Duodenal mucosa (tissue), 2 donors: ENCODE results near the gene ZNF180.
"Not testable (repeated sequence)": the region's sequence is repeated elsewhere in the genome, so short reads cannot be mapped to it uniquely, and the experiment has no call there.

Experiments used
- H3K27ac ChIP-seq: one replicate; pipeline ENCODE4 v1.7.0; 2013; ENCODE audit warnings: low read depth, low read length
- H3K27me3 ChIP-seq, 2 donors: one replicate each; pipeline ENCODE4 v1.7.0; 2013; ENCODE audit warnings: low read length in 2 of 2, control low read depth in 1 of 2; ENCODE audit not compliant: insufficient read depth in 2 of 2, control insufficient read depth in 1 of 2
- H3K36me3 ChIP-seq, 2 donors: one replicate each; pipeline ENCODE4 v1.7.0; 2013; ENCODE audit warnings: low read length in 2 of 2, control low read depth in 1 of 2; ENCODE audit not compliant: insufficient read depth in 2 of 2, control insufficient read depth in 1 of 2
- H3K4me1 ChIP-seq, 2 donors: one replicate each; pipeline ENCODE4 v1.7.0; 2013; ENCODE audit warnings: low read length in 2 of 2, control low read depth in 1 of 2; ENCODE audit not compliant: insufficient read depth in 2 of 2, control insufficient read depth in 1 of 2
- H3K4me3 ChIP-seq, 2 donors: one replicate each; pipeline ENCODE4 v1.7.0; 2013; ENCODE audit warnings: low read length in 2 of 2, low read depth in 1 of 2
- H3K9ac ChIP-seq, 2 donors: one replicate each; pipeline ENCODE4 v1.7.0; 2013; ENCODE audit warnings: low read length in 2 of 2, low read depth in 1 of 2
- H3K9me3 ChIP-seq, 2 donors: one replicate each; pipeline ENCODE4 v1.7.0; 2013; ENCODE audit warnings: low read length in 2 of 2, control low read depth in 1 of 2; ENCODE audit not compliant: control insufficient read depth in 1 of 2

The ZNF180 gene

DNA sequence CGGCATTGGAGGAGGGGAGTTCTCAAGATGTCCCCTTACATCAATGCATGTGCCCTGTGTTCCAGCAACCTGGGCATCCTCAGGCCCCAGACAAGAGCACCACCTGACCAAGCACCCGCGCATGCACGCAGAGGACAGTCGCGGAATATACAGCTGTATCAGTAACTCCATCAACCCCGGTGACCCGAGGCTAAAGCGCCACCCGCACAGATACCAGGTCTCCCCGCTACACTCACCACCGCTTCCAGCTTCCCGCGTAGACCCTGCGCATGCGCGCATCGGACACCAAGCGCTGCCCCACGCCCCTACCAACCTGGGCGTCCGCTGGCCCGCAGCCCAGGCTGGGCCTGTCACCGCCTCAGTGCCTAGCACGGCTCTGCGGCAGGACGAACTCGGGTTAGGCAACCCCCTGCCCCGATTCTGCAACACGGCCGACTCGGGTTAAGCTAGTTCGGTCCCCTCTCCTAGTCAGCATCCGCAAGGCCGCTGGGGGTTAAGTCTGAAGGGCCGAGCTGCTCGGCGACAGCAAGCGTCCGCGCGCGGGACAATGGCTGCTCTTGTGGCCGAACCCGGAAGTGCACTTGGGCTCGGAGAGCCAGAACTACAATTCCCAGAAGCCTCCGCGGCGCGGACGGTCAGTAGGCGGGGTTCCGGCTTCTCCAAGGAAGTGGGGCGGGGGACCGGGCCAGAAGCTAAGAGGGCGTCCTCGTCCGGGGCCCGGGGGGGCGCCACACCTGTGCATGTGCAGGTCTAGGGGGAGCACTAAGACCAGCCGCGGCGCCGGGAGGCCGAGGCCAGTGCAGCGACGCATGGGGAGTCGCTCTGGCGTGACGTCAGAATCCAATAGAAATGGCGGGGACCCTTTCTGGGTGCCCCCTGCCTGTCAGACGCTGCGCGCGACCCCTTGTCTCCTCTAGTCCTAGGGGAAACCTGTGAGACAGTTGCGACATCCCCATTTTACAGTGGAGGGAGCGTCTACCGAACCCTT is at the start of gene ZNF180:
Gene ZNF180, minus strand, starts transcription at position 561 of the 988 bp plus-strand sequence. CDS start 3,188 bp downstream, outside the sequence.
- Histone ChIP-seq H3K27me3 (no peaks in the 10 kb centered on the region), H3K4me3 (peak within 1 kb of the TSS; percentile 82 to 85), H3K36me3 (peaks cover 19 to 25% of the 10 kb centered on the region in 2 donors), H3K4me1 (peaks cover 10 to 12% of the 10 kb centered on the region in 2 donors), H3K9ac (peak within 1 kb of the TSS; percentile 75 to 83), H3K27ac (peak within 1 kb of the TSS; percentile 80), H3K9me3 (peaks cover 30 to 34% of the 10 kb centered on the region in 2 donors)

DNA sequence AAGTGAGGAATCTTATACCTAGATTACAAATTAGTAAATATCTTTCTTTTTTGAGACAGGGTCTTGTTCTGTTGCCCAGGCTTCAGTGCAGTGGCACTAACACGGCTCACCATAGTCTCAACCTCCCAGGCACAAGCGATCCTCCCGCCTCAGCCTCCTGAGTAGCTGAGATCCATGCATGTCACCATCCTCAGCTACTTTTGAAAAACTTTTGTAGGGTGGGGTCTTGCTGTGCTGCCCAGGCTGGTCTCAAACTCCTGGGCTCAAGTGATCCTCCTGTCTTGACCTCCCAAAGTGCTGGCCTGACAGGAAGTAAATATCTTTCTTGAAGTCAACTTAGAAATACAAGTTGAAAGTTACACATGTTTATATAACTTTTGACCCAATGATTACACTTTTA is 49.2 kb upstream of the ZNF180 start:
- H3K27ac ChIP-seq: no peak overlapping the region
- H3K36me3 ChIP-seq: no peaks in the 10 kb centered on the region
- peaks cover 3 to 5% of the 10 kb centered on the region in 2 donors for H3K27me3 ChIP-seq
- no peak overlapping the region for H3K9ac ChIP-seq
- peaks cover 3 to 4% of the 10 kb centered on the region in 2 donors for H3K4me1 ChIP-seq
- H3K4me3 ChIP-seq: no peak overlapping the region
- H3K9me3 ChIP-seq: no peaks in the 10 kb centered on the region

GRCh38 chr19:44548736-44549135 is 48.4 kb upstream of the ZNF180 start:
- Histone ChIP-seq H3K4me3 (no peak overlapping the region), H3K9me3 (no peaks in the 10 kb centered on the region), H3K36me3 (no peaks in the 10 kb centered on the region), H3K9ac (no peak overlapping the region), H3K27ac (no peak overlapping the region), H3K27me3 (peaks cover 3 to 11% of the 10 kb centered on the region in 2 donors), H3K4me1 (peaks cover 3 to 4% of the 10 kb centered on the region in 2 donors)

DNA sequence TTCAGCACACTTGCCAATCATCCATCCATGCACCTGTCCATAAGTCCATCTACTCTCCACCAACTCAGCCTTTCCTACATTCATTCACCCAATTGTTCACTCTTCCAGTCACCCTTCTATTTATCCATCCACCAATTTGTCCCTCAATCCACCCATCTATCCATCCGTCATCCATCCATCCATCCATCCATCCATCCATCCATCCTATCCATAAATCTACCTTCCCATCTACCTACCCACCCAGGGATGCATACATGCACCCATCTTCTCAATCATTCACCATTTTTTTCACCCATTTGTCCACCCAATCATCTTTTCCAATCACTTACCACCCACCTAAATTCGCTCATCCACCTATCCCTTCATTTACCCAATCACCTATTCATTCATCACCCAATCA is 43.7 kb upstream of the ZNF180 start:
- H3K27me3 ChIP-seq: peaks cover 7 to 12% of the 10 kb centered on the region in 2 donors
- H3K36me3 ChIP-seq: no peaks in the 10 kb centered on the region
- H3K4me1 ChIP-seq: peaks cover 0 to 3% of the 10 kb centered on the region in 2 donors
- no peak overlapping the region for H3K4me3 ChIP-seq
- H3K27ac ChIP-seq: no peak overlapping the region
- no peak overlapping the region for H3K9ac ChIP-seq
- no peaks in the 10 kb centered on the region for H3K9me3 ChIP-seq

DNA sequence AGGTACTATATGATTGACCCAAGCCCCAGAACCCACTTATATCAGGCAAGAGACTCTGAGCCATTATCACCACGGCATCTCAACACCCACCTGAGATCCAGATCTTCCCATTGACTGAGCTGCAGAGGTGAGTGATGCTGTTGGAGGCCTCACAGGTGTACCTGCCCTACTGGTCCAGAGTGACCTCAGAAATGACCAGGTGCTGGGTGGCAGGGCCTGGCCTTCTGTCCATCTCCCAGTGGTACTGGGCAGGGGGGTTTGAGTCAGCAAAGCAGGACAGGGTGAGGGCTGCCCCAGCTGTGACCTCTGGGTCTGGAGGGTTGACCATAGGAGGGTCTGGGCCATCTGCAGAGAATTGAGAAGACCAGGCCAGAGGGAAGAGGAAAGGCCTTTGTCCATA is 42.3 kb upstream of the ZNF180 start:
- Histone ChIP-seq H3K9ac (no peak overlapping the region), H3K4me3 (no peak overlapping the region), H3K27me3 (peaks cover 4 to 8% of the 10 kb centered on the region in 2 donors), H3K27ac (no peak overlapping the region), H3K4me1 (no peaks in the 10 kb centered on the region), H3K9me3 (no peaks in the 10 kb centered on the region), H3K36me3 (no peaks in the 10 kb centered on the region)

DNA sequence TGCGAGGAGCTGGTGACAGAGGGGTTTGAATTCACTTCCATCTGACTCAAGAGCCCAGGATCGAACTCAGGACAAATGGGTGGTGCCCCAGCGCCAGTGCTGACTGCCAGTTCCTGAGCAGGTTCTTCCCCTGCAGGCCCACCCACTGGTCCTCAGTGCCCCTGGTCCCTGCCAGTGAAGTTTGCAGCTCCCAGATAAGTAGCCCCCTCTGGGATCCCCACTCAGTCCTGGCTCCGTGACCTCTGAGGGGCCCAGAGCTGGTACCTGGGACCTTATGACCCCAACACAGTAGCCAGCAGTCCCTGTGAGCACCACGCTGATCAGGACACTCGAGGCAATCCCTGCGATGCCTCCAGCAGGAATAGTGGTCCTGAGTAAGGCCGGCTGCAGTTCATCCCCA is 40.4 kb upstream of the ZNF180 start:
- Histone ChIP-seq H3K4me1 (no peaks in the 10 kb centered on the region), H3K9ac (no peak overlapping the region), H3K27me3 (peaks cover 4 to 8% of the 10 kb centered on the region in 2 donors), H3K4me3 (no peak overlapping the region), H3K36me3 (no peaks in the 10 kb centered on the region), H3K27ac (no peak overlapping the region), H3K9me3 (no peaks in the 10 kb centered on the region)

- peaks cover 4 to 8% of the 10 kb centered on the region in 2 donors for H3K27me3 ChIP-seq
- no peaks in the 10 kb centered on the region for H3K9me3 ChIP-seq
- H3K36me3 ChIP-seq: no peaks in the 10 kb centered on the region
- H3K4me3 ChIP-seq: no peak overlapping the region
- no peak overlapping the region for H3K9ac ChIP-seq
- no peaks in the 10 kb centered on the region for H3K4me1 ChIP-seq
- no peak overlapping the region for H3K27ac ChIP-seq
These were observed 39.7 kb upstream of the ZNF180 start for GRCh38 chr19:44539991-44540390.

DNA sequence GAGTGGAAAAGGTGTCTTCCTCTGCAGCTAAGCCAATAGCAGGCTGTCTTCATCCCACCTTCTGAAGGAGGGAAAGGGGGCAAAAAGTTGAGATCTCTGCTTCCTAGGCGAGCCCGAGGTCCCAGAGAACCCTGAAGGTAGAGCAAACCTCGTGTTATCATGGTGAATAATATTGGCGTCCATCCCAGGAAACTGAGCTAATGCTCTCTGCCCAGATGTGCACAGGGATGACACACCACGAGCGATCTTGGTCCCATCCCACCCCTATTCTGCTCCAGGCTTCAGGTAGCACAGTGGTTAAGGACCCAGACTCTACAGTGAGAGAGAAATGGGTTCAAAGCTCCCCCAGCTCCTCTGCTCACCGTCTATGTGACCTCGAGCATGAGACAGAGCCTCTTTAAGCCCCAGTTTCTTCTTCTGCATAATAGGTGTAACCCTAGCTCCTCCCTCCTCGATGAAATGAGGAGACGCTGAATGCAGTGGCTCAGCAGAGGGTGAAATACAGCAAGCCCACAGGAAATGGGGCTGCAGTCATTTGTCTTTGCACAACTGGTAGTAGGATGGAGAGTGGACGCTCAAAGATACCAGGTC is 39.0 kb upstream of the ZNF180 start:
- H3K27me3 ChIP-seq: peaks cover 4 to 7% of the 10 kb centered on the region in 2 donors
- H3K9me3 ChIP-seq: no peaks in the 10 kb centered on the region
- no peaks in the 10 kb centered on the region for H3K4me1 ChIP-seq
- H3K36me3 ChIP-seq: no peaks in the 10 kb centered on the region
- no peak overlapping the region for H3K4me3 ChIP-seq
- H3K27ac ChIP-seq: no peak overlapping the region
- H3K9ac ChIP-seq: no peak overlapping the region

- not testable (repeated sequence) for H3K4me3 ChIP-seq, H3K9ac ChIP-seq, H3K27me3 ChIP-seq, H3K4me1 ChIP-seq, H3K36me3 ChIP-seq, H3K27ac ChIP-seq, H3K9me3 ChIP-seq
These were observed 35.0 kb upstream of the ZNF180 start for GRCh38 chr19:44535361-44535760.

DNA sequence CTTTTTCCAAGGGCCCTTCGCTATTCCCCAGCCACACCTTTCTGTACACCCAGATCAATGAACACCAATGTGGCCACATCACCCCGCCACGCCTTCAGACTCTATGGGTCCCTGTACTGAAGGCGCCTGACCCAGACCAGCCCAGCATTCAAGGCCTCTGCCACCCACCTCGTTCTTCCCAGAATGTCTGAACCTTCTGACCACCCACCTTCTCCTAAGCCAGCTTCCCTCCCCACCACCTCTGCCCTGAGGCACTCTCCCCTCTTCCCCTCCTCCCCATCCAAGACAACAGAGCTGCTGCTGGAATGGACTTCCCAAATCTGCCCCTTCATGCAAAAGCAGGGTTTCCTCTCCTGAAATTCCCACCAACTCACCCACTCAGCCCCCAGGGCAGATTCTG is 32.5 kb upstream of the ZNF180 start:
- Histone ChIP-seq H3K9me3 (no peaks in the 10 kb centered on the region), H3K4me3 (no peak overlapping the region), H3K27me3 (peaks cover 0 to 3% of the 10 kb centered on the region in 2 donors), H3K36me3 (no peaks in the 10 kb centered on the region), H3K27ac (no peak overlapping the region), H3K4me1 (peaks cover 0 to 16% of the 10 kb centered on the region in 2 donors), H3K9ac (no peak overlapping the region)
